ENCODE measurements around the gene PGAM4.
"Not testable (repeated sequence)": the region's sequence is repeated elsewhere in the genome, so short reads cannot be mapped to it uniquely, and the experiment has no call there.

PGAM4 gene

DNA sequence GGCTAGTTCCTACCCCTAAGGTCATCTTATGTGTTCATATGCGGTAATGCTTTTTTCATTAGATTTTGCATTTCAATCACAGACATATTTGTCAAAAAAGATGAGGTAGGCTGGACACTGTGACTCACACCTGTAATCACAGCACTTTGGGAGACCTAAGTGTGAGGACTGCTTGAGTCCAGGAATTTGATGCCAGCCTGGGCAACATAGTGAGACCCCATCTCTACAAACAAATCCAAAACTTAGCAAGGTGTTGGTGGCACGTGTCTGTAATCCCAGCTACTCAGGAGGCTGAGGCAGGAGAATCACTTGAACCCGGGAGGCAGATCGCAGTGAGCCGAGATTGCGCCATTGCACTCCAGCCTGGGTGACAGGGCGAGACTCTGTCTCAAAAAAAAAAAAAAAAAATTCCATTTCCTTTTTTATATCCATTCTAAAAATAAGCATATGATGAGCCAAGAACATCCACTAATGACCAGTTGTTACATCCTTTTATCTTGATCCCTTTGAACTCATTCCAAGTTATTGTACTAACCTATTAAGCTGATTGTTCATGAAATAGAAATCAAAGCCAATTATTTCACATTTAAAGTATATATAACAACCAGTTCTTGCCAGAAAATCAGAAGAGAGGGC, 23.4 kb downstream of the PGAM4 start:
- H3K9me3 Mint-ChIP-seq = peaks cover 20% of the 10 kb centered on the region
- DNase-seq = no peak
- no peaks in the 10 kb centered on the region for H3K27me3 Mint-ChIP-seq (ENCODE audit: low read depth, poor library complexity)
- H3K36me3 Mint-ChIP-seq (ENCODE audit: low read depth) = peaks cover 5% of the 10 kb centered on the region
- H3K4me3 Mint-ChIP-seq = no peak overlapping the region
- peaks cover 9% of the 10 kb centered on the region for H3K4me1 Mint-ChIP-seq
- no peak overlapping the region for H3K27ac Mint-ChIP-seq
- TF ChIP-seq, protein P1, sequence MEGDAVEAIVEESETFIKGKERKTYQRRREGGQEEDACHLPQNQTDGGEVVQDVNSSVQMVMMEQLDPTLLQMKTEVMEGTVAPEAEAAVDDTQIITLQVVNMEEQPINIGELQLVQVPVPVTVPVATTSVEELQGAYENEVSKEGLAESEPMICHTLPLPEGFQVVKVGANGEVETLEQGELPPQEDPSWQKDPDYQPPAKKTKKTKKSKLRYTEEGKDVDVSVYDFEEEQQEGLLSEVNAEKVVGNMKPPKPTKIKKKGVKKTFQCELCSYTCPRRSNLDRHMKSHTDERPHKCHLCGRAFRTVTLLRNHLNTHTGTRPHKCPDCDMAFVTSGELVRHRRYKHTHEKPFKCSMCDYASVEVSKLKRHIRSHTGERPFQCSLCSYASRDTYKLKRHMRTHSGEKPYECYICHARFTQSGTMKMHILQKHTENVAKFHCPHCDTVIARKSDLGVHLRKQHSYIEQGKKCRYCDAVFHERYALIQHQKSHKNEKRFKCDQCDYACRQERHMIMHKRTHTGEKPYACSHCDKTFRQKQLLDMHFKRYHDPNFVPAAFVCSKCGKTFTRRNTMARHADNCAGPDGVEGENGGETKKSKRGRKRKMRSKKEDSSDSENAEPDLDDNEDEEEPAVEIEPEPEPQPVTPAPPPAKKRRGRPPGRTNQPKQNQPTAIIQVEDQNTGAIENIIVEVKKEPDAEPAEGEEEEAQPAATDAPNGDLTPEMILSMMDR (IDR thresholded peaks at IDR 0.05) = no peak

DNA sequence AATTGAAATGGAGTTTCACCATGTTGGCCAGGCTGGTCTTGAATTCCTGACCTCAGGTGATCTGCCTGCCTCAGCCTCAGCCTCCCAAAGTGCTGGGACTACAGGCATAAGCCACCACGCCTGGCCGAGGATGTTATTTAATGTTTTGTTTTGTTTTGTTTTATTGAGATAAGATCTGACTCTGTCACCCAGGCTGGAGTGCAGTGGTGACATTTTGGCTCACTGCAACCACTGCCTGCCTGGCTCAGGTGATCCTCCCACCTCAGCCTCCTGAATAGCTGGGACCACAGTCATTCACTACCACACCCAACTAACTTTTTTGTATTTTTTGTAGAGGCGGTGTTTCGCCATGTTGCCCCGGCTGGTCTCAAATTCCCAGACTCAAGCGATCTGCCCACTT, 24.4 kb downstream of the PGAM4 start:
- not testable (repeated sequence) for H3K36me3 Mint-ChIP-seq (ENCODE audit: low read depth); DNase-seq; H3K4me1 Mint-ChIP-seq; H3K27me3 Mint-ChIP-seq (ENCODE audit: low read depth, poor library complexity); H3K27ac Mint-ChIP-seq; H3K4me3 Mint-ChIP-seq
- H3K9me3 Mint-ChIP-seq = peaks cover 20% of the 10 kb centered on the region

DNA sequence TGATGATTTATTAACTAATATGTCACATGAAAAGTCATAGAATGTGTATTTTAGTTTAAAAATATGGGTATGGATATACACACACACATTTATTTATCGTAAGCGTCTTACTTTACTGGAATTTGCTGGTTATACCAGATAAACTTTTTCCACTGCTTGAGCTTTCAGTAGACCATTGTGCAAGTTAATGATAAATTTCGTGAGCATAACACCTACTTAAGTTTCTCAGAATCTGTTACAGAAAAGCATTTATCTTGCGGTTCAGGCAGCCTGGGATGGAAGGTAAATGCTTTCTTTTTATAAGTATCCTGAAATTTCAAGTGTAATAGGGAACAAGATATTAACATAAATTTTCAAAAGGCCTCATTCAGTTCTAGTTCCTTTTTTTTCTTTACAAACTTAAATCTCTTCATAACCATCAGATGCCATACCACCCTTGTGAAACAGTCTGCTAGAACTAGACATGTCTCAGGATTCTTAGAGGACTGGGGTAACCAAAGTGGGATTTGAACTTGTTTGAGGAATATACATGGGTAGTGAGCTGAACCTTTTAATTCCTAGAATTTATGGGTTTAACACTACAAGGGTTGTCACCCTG, 31.3 kb downstream of the PGAM4 start:
- Mint-ChIP-seq H3K27ac (no peak overlapping the region), H3K27me3 (ENCODE audit: low read depth, poor library complexity) (no peaks in the 10 kb centered on the region), H3K4me3 (no peak overlapping the region), H3K9me3 (peaks cover 3% of the 10 kb centered on the region), H3K4me1 (no peaks in the 10 kb centered on the region), H3K36me3 (ENCODE audit: low read depth) (no peaks in the 10 kb centered on the region)
- TF ChIP-seq, protein P1 (IDR thresholded peaks at IDR 0.05) = no peak
- DNase-seq = no peak

DNA sequence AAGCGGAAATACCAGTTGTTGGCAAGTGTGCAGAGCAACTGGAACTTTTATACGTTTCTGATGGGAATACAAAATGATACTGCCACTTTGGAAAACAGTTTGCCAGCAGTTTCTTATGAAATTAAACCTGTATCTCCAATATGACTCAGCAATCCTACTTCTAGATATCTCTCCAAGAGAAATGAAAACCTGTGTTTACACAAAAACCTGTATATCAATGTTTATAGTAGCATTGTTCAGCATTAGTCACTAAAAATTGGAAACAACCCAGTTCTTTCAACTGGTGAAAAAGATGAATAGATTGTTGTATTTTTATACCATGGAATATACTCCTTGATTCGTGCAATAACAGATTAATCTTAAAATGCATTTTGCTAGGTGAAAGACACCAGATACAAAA, 32.1 kb downstream of the PGAM4 start:
- Mint-ChIP-seq H3K4me3 (no peak overlapping the region), H3K9me3 (peaks cover 11% of the 10 kb centered on the region), H3K27me3 (ENCODE audit: low read depth, poor library complexity) (no peaks in the 10 kb centered on the region), H3K36me3 (ENCODE audit: low read depth) (no peaks in the 10 kb centered on the region), H3K27ac (no peak overlapping the region), H3K4me1 (no peaks in the 10 kb centered on the region)
- no peak for DNase-seq
- TF ChIP-seq, protein P1 (IDR thresholded peaks at IDR 0.05) = no peak

DNA sequence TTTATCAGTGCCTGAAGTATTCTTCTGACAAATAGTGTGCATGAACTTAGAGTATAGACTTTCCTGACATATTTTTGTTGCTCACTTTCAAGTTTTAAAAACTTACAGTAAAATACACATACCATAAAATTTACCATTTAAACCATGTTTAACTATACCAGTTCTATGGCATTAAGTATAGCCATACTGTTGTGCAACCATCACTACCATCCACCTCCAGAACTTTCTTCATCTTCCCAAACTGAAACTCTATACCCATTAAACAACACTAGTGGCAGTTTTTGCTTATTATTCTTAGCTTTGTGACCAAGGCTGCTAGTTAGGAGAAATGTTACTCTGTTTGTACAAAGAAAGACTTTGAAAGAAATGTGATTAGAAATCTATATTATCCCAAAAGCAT, 33.1 kb downstream of the PGAM4 start:
- Mint-ChIP-seq H3K36me3 (ENCODE audit: low read depth) (no peaks in the 10 kb centered on the region), H3K4me3 (no peak overlapping the region), H3K27me3 (ENCODE audit: low read depth, poor library complexity) (no peaks in the 10 kb centered on the region), H3K4me1 (no peaks in the 10 kb centered on the region), H3K9me3 (peaks cover 13% of the 10 kb centered on the region), H3K27ac (no peak overlapping the region)
- TF ChIP-seq, protein P1 (IDR thresholded peaks at IDR 0.05) = no peak
- DNase-seq = no peak

DNA sequence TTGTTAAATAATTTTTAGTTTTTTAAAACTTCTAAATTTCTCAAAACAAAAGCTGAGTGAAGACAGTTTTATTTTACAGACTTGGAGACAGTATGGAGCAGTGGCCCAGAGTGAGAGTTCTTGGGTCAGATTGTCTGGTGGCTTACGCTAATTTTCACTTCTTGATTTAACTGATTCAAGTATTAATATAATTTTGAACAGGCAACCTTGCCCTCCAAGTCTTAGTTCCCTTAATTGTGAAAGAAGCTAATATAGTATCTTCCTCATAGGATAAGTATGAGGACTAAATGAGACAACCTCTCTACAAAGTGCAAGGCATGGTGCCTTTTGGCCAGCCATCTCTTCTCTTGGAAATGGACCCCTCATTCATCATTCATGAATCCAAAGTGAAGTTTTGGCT, 33.6 kb downstream of the PGAM4 start:
- H3K27ac Mint-ChIP-seq = no peak overlapping the region
- H3K4me3 Mint-ChIP-seq = no peak overlapping the region
- no peak for DNase-seq
- no peaks in the 10 kb centered on the region for H3K36me3 Mint-ChIP-seq (ENCODE audit: low read depth)
- no peaks in the 10 kb centered on the region for H3K4me1 Mint-ChIP-seq
- no peaks in the 10 kb centered on the region for H3K27me3 Mint-ChIP-seq (ENCODE audit: low read depth, poor library complexity)
- peaks cover 16% of the 10 kb centered on the region for H3K9me3 Mint-ChIP-seq
- TF ChIP-seq, protein P1 (IDR thresholded peaks at IDR 0.05) = no peak
